GM10266 (cell line): ENCODE data around the gene LDLRAD4.

Source experiments
- DNase-seq: peaks from one replicate; pipeline ENCODE4 v3.0.0; 2012; ENCODE audit errors: extremely low spot score
- CTCF ChIP-seq: IDR thresholded peaks from 2 replicates; pipeline ENCODE4 v1.5.1; 2012; ENCODE audit warnings: mild to moderate bottlenecking, low read depth; ENCODE audit not compliant: control insufficient read depth, insufficient read depth; ENCODE audit errors: missing control alignments

The LDLRAD4 gene

GRCh38 chr18:13439461-13439860, 220.9 kb downstream of the LDLRAD4 start:
- no peak for DNase-seq
- no peak for TF ChIP-seq CTCF

GRCh38 chr18:13440277-13441248, 222.0 kb downstream of the LDLRAD4 start:
- no peak for TF ChIP-seq CTCF

GRCh38 chr18:13441736-13442135, 223.2 kb downstream of the LDLRAD4 start:
- no peak for DNase-seq
- TF ChIP-seq CTCF, result no peak

More at GRCh38 chr18:13440277-13441248, 222.0 kb downstream of the LDLRAD4 start:
- DNase-seq, result no peak

- DNase-seq, result no peak
- no peak for TF ChIP-seq CTCF
Observed at GRCh38 chr18:13442451-13442850, 223.9 kb downstream of the LDLRAD4 start.

- no peak for DNase-seq
- no peak for TF ChIP-seq CTCF
Observed at GRCh38 chr18:13443552-13443951, 225.0 kb downstream of the LDLRAD4 start.

DNA sequence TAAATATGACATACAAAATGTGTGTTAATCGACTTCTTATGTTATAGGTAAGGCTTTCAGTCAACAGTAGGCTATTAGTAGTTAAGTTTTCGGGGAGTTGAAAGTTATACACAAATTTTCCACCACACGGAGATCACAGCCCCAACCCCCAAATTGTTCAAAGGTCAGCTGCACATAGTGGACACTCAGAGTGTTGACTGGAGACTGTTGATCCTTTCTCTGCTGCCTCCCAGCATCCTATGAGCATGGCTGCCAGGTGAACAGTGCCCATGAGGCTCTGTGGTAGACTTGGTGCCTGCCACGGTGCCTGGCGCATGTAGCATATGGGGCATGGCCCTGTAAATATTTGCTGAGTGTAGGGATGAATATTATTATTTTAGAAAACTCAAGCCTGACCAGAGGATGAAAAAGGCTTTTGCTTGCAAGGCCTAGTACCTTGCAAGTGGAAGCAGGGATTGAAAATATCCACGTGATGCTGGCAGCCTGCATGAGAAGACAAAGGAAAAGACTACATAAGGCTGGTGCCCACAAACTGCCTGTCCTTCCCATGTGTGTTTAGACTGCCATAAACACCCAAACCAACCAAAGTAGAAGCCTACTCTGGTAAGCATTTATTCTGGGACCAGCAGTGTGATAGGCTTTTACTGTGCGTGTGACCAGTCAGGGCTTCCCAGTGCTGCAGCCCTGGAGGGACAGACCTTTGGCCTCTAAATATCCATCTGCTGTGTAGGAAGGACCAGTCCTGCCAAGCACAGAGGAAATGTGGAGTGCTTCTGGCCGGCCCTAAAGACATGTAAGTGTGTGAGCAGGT, 226.1 kb downstream of the LDLRAD4 start:
- no peak for TF ChIP-seq CTCF

More for the DNA sequence above, 226.1 kb downstream of the LDLRAD4 start:
- DNase-seq, result no peak
